GM12873 (cell line): ENCODE measurements around the gene SOS2.

Source experiments
- TF ChIP-seq, protein P1 (sequence below): IDR thresholded peaks from 2 replicates; pipeline ENCODE4 v1.5.1; 2012; ENCODE audit warnings: low read depth, mild to moderate bottlenecking, moderate library complexity, low read length, control low read depth; ENCODE audit not compliant: insufficient read depth; ENCODE audit errors: missing control alignments

SOS2 gene

GRCh38 chr14:50228313-50228712, 3.1 kb downstream of the SOS2 start:
- TF ChIP-seq, protein P1, sequence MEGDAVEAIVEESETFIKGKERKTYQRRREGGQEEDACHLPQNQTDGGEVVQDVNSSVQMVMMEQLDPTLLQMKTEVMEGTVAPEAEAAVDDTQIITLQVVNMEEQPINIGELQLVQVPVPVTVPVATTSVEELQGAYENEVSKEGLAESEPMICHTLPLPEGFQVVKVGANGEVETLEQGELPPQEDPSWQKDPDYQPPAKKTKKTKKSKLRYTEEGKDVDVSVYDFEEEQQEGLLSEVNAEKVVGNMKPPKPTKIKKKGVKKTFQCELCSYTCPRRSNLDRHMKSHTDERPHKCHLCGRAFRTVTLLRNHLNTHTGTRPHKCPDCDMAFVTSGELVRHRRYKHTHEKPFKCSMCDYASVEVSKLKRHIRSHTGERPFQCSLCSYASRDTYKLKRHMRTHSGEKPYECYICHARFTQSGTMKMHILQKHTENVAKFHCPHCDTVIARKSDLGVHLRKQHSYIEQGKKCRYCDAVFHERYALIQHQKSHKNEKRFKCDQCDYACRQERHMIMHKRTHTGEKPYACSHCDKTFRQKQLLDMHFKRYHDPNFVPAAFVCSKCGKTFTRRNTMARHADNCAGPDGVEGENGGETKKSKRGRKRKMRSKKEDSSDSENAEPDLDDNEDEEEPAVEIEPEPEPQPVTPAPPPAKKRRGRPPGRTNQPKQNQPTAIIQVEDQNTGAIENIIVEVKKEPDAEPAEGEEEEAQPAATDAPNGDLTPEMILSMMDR, result no peak

GRCh38 chr14:50225974-50226297, 5.4 kb downstream of the SOS2 start:
- TF ChIP-seq, protein P1, result no peak

GRCh38 chr14:50225067-50225973, 6.1 kb downstream of the SOS2 start:
- TF ChIP-seq, protein P1, result no peak

DNA sequence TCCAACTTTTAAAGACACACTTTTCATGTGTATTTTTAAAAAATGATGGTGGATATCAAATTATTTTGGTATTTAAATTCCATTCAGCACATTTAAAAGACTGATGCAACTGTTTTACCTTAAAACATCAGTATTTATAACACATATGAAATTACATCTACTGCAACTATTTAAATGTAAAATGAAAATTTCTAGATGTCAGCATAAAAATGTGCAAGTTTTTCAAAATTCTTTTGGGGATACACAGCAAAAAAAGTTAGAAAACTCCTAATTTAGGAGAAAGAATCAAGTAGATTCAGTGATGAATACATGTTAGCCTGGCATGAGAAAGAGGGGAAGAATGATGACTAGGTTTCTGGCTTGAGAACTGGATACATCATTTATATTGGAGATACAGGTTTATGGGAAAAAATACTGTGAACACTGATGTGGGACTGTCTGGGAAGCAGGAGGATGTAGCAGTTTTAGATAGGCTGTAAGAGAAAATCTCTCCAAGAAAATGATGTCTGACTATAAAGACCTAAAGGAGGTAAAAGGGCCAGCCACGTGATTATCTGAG, 9.2 kb downstream of the SOS2 start:
- TF ChIP-seq, protein P1, result no peak

- TF ChIP-seq, protein P1, result no peak
These were observed 12.9 kb downstream of the SOS2 start for GRCh38 chr14:50218501-50218900.

DNA sequence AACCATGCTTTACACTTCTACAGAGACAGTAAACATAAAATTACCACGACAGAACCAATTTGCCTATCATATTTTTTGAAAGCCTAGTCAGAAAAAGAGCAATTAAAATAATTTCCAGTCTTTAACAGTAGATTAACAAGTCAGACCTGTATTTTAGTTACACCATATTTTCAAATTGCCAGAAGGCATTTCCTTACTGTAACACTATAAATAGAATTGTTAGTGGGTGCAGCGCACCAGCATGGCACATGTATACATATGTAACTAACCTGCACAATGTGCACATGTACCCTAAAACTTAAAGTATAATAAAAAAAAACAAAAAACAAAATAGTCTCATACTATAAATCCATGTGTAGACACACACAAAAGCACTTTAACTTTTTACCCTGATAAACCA, 16.0 kb downstream of the SOS2 start:
- TF ChIP-seq, protein P1, result no peak

DNA sequence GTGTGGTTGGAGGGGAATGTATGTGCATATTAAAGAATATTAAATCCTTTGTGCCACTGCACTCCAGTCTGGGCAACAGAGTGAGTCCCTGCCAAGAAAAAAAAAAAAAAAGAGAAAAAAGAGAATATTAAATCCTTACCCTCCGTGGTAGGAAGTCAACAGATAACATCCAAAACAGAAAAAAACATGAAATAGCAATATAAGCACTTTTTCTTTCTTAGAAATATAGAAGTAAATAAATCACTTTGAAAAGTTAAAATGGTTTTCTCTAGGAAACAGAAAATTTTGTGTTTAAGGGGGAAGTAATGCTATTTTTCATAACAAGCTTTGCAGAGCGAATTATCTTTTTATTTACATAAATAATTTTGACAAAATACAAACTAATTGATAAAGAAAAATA, 17.6 kb downstream of the SOS2 start:
- TF ChIP-seq, protein P1, result no peak
